Measurements from ENCODE around the gene TDRD3.
"Not testable (repeated sequence)": the region's sequence is repeated elsewhere in the genome, so short reads cannot be mapped to it uniquely, and the experiment has no call there.

GRCh38 chr13:60409574-60410292 is 12.7 kb downstream of the TDRD3 start:
- TF ChIP-seq, protein P1, sequence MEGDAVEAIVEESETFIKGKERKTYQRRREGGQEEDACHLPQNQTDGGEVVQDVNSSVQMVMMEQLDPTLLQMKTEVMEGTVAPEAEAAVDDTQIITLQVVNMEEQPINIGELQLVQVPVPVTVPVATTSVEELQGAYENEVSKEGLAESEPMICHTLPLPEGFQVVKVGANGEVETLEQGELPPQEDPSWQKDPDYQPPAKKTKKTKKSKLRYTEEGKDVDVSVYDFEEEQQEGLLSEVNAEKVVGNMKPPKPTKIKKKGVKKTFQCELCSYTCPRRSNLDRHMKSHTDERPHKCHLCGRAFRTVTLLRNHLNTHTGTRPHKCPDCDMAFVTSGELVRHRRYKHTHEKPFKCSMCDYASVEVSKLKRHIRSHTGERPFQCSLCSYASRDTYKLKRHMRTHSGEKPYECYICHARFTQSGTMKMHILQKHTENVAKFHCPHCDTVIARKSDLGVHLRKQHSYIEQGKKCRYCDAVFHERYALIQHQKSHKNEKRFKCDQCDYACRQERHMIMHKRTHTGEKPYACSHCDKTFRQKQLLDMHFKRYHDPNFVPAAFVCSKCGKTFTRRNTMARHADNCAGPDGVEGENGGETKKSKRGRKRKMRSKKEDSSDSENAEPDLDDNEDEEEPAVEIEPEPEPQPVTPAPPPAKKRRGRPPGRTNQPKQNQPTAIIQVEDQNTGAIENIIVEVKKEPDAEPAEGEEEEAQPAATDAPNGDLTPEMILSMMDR (IDR thresholded peaks at IDR 0.05; ENCODE audit: insufficient read depth, low read length, poor library complexity, severe bottlenecking) = not testable (repeated sequence)
- TF ChIP-seq EZH2phosphoT487 (conservative IDR thresholded peaks at IDR 0.05; ENCODE audit: low read length) = not testable (repeated sequence)
